BJ (cell line): ENCODE results near the gene SCARB1. TPM values are rescaled to one million over a fixed set of nuclear protein-coding genes. Genes with fewer than 3 reads are reported as not detected.

Experiments used
- CTCF ChIA-PET: fragments of 350-600 bp; formaldehyde crosslinking; extraction: SDS; loops from one replicate; lab custom pipeline; 2021; ENCODE audit warnings: antibody characterized with exemption, inconsistent platforms; lab: Yijun Ruan, JAX
- POLR2A ChIA-PET: fragments of 300-600 bp; sonication (Branson Sonifier 250); formaldehyde crosslinking; extraction: SDS; loops from one replicate; lab custom pipeline; 2021; ENCODE audit warnings: antibody characterized with exemption; lab: Charles Lee
- DNase-seq: peaks from one replicate; pipeline ENCODE4 v3.0.0-alpha.2; 2011; ENCODE audit warnings: low read depth
- H3K27me3 ChIP-seq: 2 replicates; pipeline ENCODE4 v1.6.0; 2011; ENCODE audit warnings: low read length; ENCODE audit not compliant: control insufficient read depth, insufficient read depth
- H3K36me3 ChIP-seq: 2 replicates; pipeline ENCODE4 v1.5.1; 2011; ENCODE audit warnings: low read length; ENCODE audit not compliant: control insufficient read depth, insufficient read depth
- H3K4me3 ChIP-seq: 2 replicates; pipeline ENCODE4 v1.5.1; 2011; ENCODE audit warnings: low read depth, mild to moderate bottlenecking, control low read depth, low read length
- polyA plus RNA-seq: library from polyadenylated mRNA; depleted of rRNA; stranded (reverse); fragments of >200 nt; gene quantifications from 2 replicates; pipeline ENCODE4 v1.2.3, GENCODE V29; 2011
- TF ChIP-seq, protein P1 (sequence below): IDR thresholded peaks from 2 replicates; pipeline ENCODE4 v1.5.1; 2011; ENCODE audit warnings: low read depth, mild to moderate bottlenecking, control low read depth, inconsistent platforms, low read length, moderate library complexity; ENCODE audit not compliant: insufficient read depth

SCARB1 gene
- polyA plus RNA-seq, 1 experiment = 38.4 TPM

DNA sequence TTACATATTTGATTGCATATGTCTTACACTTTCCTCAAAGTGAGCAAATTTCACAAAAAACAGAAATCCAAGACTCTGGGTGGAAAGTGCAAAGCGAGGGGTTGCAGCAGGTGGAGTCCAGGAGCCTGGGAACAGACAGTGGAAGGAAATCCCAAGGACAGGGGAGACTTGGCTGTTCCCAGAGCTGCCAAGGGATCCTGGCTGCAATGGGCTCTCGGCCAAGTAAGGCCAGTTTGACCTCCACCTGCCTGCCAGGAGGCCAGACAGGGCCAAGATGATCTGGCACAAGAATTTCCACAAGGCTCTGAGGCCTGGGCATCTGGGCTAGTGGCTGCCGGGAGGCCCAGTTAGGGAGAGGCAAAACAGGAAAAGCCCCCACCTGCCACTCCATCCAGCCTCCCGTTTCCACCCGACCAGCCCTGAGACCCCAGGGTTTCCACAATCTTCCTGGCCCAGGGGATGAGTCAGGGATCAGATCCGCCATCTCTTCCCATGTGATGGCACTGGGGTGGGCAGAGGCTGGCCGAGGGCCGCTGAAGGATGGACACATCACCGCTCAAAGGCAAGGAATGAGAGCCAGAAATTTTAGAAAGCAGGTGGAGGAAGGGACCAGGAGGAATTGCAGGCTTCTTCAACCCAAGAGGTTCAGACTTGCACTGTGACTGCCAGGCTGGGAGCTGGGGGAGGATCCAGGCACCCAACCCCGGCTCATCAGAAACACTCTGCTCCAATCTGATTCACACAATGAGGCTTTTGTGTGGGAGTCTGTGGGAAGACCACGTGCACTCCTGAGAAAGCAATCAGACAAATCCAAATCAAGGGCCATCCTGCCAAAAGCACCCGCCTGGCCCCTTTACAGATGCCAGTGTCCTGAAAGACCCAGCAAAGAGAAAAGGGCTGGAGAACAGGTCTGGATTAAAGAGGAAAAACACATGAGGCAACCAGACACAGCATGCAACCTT is 16.3 kb downstream of the SCARB1 start:
- no peak for DNase-seq
- ChIA-PET POLR2A (no interaction called here), CTCF (interaction anchor here (0.9 kb wide), 1 partner anchor 59 kb away, joined by 3 read pairs; no protein-coding TSS in a partner anchor)
- no peaks in the 10 kb centered on the region for H3K27me3 ChIP-seq
- TF ChIP-seq, protein P1, sequence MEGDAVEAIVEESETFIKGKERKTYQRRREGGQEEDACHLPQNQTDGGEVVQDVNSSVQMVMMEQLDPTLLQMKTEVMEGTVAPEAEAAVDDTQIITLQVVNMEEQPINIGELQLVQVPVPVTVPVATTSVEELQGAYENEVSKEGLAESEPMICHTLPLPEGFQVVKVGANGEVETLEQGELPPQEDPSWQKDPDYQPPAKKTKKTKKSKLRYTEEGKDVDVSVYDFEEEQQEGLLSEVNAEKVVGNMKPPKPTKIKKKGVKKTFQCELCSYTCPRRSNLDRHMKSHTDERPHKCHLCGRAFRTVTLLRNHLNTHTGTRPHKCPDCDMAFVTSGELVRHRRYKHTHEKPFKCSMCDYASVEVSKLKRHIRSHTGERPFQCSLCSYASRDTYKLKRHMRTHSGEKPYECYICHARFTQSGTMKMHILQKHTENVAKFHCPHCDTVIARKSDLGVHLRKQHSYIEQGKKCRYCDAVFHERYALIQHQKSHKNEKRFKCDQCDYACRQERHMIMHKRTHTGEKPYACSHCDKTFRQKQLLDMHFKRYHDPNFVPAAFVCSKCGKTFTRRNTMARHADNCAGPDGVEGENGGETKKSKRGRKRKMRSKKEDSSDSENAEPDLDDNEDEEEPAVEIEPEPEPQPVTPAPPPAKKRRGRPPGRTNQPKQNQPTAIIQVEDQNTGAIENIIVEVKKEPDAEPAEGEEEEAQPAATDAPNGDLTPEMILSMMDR = no peak
- H3K4me3 ChIP-seq = no peak overlapping the region
- no peaks in the 10 kb centered on the region for H3K36me3 ChIP-seq

GRCh38 chr12:124844411-124845397 is 19.0 kb downstream of the SCARB1 start:
- no peak for DNase-seq
- Histone ChIP-seq H3K27me3 (no peaks in the 10 kb centered on the region), H3K4me3 (no peak overlapping the region), H3K36me3 (no peaks in the 10 kb centered on the region)
- POLR2A ChIA-PET = no interaction called here
- CTCF ChIA-PET = no interaction called here
- TF ChIP-seq, protein P1 = no peak

GRCh38 chr12:124842800-124843510 is 20.7 kb downstream of the SCARB1 start:
- CTCF ChIA-PET = no interaction called here
- no peaks in the 10 kb centered on the region for H3K36me3 ChIP-seq
- H3K27me3 ChIP-seq = no peaks in the 10 kb centered on the region
- no peak for DNase-seq
- POLR2A ChIA-PET = no interaction called here
- TF ChIP-seq, protein P1 = no peak
- H3K4me3 ChIP-seq = no peak overlapping the region

DNA sequence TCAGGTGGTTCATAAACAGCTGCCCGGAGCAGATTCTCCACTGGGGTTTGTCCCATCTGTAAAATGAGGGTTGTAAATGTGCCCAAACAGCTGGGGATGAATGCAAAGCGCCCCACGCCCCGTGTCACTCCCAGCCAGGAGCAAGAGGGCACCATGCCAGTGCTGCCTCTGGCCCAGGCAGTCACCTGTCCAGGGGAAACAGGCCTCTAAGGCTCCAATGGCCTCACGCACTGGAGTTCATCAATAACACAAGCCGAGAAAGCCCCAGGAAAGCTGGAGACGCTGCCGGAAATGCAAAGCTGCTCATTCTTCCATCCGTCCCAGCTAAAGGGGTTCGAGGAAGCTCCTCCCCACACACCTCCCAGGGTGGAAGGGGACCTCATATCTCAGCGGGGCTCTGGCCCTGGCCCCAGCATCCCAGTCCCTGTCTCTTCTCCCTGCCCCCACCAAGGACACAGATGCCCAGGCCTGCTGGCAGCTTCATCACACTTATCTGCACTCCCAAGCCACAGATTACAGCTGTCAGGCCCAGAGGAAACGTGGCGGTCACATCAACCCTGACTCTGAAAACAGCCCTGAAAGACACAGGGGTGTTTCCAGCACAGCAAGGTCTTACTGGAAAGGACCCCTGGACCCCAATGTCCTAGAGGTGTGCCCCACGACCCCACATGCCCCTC is 21.5 kb downstream of the SCARB1 start:
- TF ChIP-seq, protein P1 = no peak
- no peak for DNase-seq
- no peaks in the 10 kb centered on the region for H3K27me3 ChIP-seq
- H3K4me3 ChIP-seq = no peak overlapping the region
- H3K36me3 ChIP-seq = no peaks in the 10 kb centered on the region
- POLR2A ChIA-PET = no interaction called here
- CTCF ChIA-PET = interaction anchor here (0.9 to 1.4 kb wide), 2 partner anchors 8 to 13 kb away, joined by 4 read pairs; no protein-coding TSS in a partner anchor
